CD4-positive, alpha-beta T cell treated with Interleukin-17A for 4 hours (primary cell): Measurements from ENCODE around the gene TUBG2.

Source experiments
- DNase-seq: peaks from one replicate; pipeline ENCODE4 v3.0.0-alpha.2; 2020; ENCODE audit warnings: mixed read lengths

Gene TUBG2

GRCh38 chr17:42677921-42678781, 19.1 kb downstream of the TUBG2 start:
- peak; percentile 81 for DNase-seq

- DNase-seq, result peak; percentile 54
Observed at GRCh38 chr17:42678951-42679491, 19.9 kb downstream of the TUBG2 start.

- DNase-seq, result peak; percentile 81
Observed at GRCh38 chr17:42679492-42680330, 20.6 kb downstream of the TUBG2 start.

GRCh38 chr17:42680331-42680808, 21.3 kb downstream of the TUBG2 start:
- no peak for DNase-seq

- DNase-seq, result no peak
Observed at GRCh38 chr17:42681976-42682721, 23.1 kb downstream of the TUBG2 start, which contains the start of gene CNTNAP1. CNTNAP1 (plus strand) TSS chr17:42682531; CDS start chr17:42682830, 299 bp downstream.

- DNase-seq, result peak; percentile 54
Observed at GRCh38 chr17:42682722-42683403, 23.8 kb downstream of the TUBG2 start.

GRCh38 chr17:42683407-42684034, 24.4 kb downstream of the TUBG2 start:
- DNase-seq, result peak; percentile 30

GRCh38 chr17:42684929-42685556, 26.0 kb downstream of the TUBG2 start:
- DNase-seq, result no peak

GRCh38 chr17:42685831-42686230, 26.7 kb downstream of the TUBG2 start:
- no peak for DNase-seq

GRCh38 chr17:42686520-42687128, 27.5 kb downstream of the TUBG2 start:
- DNase-seq, result no peak

- no peak for DNase-seq
Observed at GRCh38 chr17:42687707-42688320, 28.7 kb downstream of the TUBG2 start.

- DNase-seq, result no peak
Observed at GRCh38 chr17:42690596-42690995, 31.5 kb downstream of the TUBG2 start.

GRCh38 chr17:42691021-42691545, 32.0 kb downstream of the TUBG2 start:
- DNase-seq, result no peak

- no peak for DNase-seq
Observed at GRCh38 chr17:42692489-42692888, 33.4 kb downstream of the TUBG2 start.

GRCh38 chr17:42694524-42694923, 35.4 kb downstream of the TUBG2 start:
- DNase-seq, result no peak

- no peak for DNase-seq
Observed at GRCh38 chr17:42695500-42695899, 36.4 kb downstream of the TUBG2 start.

- DNase-seq, result no peak
Observed at GRCh38 chr17:42697108-42697811, 38.2 kb downstream of the TUBG2 start.

GRCh38 chr17:42698736-42699414, 39.8 kb downstream of the TUBG2 start:
- DNase-seq, result no peak

- DNase-seq, result no peak
Observed at GRCh38 chr17:42699415-42699740, 40.3 kb downstream of the TUBG2 start.
